IPS-NIHi7 (cell line): ENCODE data around the gene CADPS2.
A peak's percentile ranks its signal among the peaks of the same experiment; 100 is the strongest.

ENCODE experiments used
- DNase-seq: peaks from one replicate; pipeline ENCODE4 v3.0.0; 2012; ENCODE audit warnings: mixed read lengths; ENCODE audit errors: extremely low spot score

The CADPS2 gene

GRCh38 chr7:122528879-122529481 lies 357.3 kb downstream of the CADPS2 start:
- DNase-seq = no peak

DNA sequence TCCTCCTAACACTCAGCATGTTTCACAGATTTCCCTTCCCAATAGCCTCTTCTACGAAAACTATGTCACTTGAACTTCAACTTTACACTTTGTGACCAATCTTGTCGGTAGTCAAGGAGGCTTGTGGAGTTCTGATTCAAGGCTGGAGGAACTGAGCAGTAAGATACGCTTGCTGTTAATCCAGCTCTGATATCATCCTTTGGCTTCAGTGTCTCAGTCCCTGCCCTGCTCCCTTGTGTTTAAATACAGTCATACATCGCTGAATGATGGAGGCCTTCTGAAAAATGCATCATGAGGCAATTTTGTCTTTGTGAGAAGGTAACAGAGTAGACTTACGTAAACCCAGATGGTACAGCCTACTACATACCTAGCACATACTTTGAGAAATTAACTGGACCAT lies 360.9 kb downstream of the CADPS2 start:
- DNase-seq = no peak

DNA sequence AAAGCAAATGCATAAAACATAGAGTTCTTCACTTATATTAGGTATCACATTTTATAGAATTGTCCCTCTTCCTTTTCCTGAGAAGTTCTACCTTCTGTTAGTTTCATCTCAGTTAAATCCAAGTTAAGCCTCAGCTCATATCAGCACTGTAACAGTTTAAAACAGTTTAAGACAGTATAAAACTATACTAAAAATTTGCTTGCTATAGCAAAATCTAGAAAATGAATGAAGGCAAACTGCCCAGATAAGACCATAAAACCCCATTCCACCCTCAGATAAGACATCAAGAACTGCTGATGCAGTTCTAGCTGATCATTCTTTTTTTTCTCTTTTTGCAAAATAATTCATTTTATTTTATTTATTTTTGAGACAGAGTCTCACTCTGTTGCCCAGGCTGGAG lies 364.5 kb downstream of the CADPS2 start:
- DNase-seq = no peak

DNA sequence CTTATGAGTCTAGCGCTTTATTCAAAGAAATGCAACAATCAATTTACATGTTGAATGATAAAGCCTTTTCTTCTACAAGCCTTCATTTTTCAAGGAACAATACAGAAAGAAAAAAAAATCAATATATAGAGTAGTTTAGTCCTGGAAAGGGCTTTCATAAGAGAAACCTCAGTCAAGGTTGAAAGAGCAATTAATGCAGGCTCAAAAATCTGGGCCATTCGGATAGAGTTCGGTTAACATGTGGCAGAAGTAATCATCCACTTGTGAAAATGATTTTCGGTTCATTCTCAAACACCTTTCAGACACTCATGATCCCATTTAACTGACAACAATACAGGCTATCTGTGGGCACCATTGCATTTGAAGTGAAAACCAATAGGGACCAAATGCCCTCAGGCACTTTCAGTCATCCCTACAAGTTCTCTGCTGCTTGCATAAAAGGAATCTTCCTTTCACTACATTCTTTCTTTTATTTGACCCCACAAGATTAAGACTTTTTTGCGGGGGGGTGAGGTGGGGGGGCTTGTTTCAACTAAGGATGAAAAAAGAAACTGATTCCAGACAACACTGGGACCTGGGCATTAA lies 365.2 kb downstream of the CADPS2 start:
- peak; percentile 22 for DNase-seq

DNA sequence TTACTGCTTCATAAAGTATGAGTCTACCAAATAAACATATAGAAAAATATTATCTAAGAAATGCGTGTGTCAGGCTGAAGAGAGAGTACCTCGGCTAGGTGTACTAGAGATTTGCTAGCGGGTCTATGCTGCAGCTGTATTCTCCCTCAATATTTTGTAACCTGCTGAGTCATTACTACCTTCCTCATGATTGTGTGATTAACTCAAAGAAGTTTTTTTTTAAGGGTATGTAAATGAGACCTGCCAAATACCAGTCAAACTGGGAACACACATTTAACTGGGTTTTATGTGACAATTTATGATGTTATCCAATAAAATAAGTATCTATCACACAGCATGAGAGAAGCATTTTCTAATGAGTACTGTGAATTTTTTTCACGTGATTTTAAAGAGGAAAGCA lies 367.8 kb downstream of the CADPS2 start:
- no peak for DNase-seq

DNA sequence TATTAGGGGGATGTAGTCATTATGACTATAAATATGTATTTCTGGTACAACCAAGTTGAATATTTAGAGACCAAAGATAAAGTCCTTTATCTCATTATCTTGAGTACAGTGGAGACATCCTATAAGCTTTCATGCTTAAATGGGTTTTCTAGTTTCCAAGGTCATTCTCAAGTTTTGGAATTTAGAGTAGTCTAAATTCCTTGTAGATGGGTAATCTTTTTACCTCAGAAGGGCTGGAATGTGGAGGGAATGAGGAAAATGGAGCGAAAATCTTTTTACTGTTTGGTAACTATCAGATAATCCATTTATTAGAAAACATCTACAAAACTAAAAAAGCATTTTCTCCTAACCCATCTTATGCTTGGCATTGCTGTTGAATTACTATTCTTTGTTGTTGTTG lies 368.7 kb downstream of the CADPS2 start:
- no peak for DNase-seq

DNA sequence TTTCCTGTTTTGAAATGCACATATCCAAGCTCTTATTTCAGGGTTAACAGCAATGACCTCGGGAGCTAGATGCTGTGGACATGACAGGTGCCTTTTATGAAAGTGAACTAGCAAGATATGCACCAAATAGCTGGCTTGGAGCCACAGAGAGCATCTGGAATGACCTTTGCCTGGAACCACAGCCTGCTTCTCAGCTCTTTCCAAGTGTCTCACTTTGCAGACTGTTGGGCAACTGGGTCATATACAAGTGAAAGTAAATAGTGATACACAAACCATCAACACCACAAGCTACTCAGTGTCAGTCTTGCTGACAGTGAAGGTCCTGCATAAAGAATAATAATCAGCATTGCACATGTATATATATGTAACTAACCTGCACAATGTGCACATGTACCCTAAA lies 370.9 kb downstream of the CADPS2 start:
- no peak for DNase-seq

GRCh38 chr7:122511268-122511667 lies 375.0 kb downstream of the CADPS2 start:
- no peak for DNase-seq

GRCh38 chr7:122507591-122507990 lies 378.7 kb downstream of the CADPS2 start:
- DNase-seq = no peak

DNA sequence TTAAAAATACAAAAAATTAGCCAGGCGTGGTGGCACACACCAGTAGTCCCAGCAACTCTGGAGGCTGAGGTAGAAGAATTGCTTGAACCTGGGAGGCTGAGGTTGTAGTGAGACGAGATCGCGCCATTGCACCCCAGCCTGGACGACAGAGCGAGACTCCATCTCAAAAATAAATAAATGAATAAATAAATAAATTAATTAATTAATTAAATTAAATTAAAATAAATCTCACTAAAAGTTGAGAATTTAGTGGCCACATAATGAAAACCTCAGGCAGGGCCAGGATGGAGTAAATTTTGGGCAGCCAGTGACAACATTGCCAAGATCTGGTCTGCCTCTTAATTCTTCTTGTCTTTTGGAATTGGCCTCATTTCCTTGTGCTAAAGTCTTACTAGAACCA lies 394.3 kb downstream of the CADPS2 start:
- DNase-seq = no peak

GRCh38 chr7:122488241-122488640 lies 398.0 kb downstream of the CADPS2 start:
- no peak for DNase-seq

- no peak for DNase-seq
These were observed 399.1 kb downstream of the CADPS2 start for GRCh38 chr7:122487131-122487530.

DNA sequence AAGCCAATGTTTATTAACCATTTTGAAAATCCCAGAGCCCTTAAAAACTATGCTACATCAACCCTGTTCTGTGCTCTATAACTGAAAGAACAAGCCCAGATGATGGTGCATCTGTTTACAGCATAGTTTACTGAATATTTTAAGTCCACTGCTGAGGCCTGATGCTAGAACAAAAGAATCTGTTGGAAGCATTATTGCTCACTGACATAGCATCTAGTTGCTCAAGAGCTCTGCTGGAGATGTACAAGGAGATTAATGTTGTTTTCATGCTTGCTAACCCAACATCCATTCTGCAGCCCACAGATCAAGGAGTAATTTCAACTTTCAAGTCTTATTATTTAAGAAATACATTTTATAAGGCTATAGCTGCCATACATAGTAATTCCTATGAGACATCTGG lies 400.4 kb downstream of the CADPS2 start:
- DNase-seq = no peak

- DNase-seq = no peak
These were observed 404.0 kb downstream of the CADPS2 start for GRCh38 chr7:122482212-122482611.

DNA sequence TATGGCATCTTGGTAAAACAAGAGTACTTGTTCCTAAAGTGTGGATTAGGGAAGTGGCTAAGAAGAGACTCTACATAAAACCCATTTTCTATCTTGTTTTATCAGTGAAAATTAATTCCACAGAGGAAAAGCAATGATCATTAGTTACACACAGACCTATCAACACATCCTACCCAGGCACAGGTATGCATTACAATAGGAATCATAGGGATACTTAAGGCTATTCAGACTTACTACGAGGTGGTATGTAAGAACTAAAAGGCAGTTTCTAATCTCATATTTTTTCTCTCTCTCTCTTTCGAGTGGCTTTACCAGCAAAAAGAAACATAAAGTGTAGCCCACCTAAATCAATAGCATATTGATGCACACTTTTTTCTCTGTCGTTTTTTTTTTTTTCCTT lies 415.4 kb downstream of the CADPS2 start:
- no peak for DNase-seq

GRCh38 chr7:122468945-122469344 lies 417.3 kb downstream of the CADPS2 start:
- peak; percentile 16 for DNase-seq

DNA sequence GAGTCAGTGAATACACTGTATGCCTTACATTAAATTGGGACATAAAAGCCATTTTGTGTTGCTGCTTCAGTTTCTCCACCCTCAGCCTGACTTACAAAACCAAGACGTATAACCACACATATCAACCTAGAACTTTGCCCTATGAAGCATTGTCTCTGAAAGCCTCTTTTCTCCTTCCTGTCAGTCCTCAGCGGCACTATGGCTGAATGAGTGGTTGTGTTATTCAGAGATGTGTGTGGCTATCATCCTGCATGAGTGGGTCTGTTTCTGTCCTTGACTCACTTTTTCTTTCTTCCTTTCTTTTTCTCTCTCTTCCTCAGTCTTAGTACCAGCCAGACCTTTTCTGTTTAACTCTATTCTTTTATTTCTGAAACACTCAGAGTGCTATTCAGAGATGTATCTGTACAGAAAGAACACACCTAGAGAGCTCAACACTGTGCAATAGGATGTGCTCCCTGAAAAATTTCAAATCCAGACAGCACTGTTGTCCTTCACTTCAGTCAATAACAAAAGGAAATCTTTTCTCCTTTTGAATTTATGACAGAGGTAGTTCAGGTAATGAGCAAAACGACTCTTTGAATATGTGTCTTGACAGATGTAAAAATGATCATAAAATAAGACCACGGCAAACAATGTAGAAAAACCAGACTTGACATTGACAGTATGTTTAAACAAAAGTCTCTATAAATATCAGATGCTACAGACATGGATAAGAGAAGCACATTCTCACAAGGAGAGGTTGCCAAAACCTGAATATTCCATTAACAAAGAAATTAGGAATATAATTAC lies 418.4 kb downstream of the CADPS2 start:
- DNase-seq = no peak

DNA sequence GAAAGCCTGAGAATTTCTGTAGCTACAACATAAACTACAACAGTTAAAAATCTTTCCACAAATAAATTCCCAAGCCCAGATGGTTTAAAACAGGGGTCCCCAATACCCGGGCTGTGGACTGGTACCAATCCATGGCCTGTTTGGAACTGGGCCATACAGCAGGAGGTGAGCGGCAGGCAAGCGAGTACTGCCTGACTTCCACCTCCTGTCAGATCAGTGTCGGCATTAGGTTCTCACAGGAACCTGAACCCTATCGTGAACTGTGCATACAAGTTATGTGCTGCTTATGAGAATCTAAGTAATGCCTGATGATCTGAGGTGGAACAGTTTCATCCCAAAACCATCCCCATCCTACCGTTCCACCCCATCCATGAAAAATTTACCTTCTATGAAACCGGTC lies 421.0 kb downstream of the CADPS2 start:
- no peak for DNase-seq

GRCh38 chr7:122463631-122464030 lies 422.6 kb downstream of the CADPS2 start:
- DNase-seq = no peak

GRCh38 chr7:122460936-122461335 lies 425.3 kb downstream of the CADPS2 start:
- DNase-seq = no peak

DNA sequence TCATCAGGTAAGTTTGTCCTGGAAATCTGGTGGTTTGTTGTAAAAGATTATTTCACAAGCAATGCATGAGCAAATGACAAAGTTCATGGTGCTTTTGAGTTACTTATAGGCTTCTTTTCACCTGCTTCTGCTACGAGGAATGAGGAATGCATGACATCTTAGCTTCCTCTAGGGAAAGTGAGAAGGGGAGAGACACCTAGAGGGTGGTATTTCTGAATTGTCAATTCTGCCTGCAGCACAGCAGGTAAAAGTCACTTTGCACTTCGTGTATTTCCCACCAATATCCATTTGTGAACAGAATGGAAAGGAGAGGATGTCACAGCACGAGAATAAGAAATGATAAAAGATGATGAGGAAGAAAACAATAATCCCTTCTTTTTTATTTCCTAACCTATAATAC lies 428.3 kb downstream of the CADPS2 start:
- DNase-seq = peak; percentile 21

DNA sequence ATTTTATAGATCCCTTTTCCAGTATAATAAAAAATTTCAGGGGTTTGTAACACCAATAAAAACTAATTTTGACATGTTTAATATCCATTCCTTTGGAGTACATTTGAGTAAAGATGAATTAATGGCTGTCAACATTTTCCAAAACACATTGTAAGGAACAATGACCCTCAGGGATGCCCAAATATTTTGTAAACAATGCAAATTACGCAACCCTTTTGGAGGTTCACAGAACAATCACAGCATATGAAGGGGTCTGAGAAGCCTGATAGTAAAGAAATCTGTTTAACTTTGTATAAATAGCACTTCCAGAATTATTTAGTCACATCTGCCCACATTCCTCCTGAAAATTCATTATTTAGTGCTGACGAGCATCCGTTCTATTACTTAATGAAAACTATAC lies 428.9 kb downstream of the CADPS2 start:
- DNase-seq = no peak

GRCh38 chr7:122454776-122455507 lies 431.3 kb downstream of the CADPS2 start:
- DNase-seq = no peak
